HS-27A (cell line): ENCODE measurements around the gene SKAP2.

Source experiments
- DNase-seq: peaks from one replicate; pipeline ENCODE4 v3.0.0-alpha.2; 2012; ENCODE audit warnings: low read depth, missing footprints

The SKAP2 gene

GRCh38 chr7:26630941-26631580 lies 233.3 kb downstream of the SKAP2 start:
- DNase-seq = no peak

- no peak for DNase-seq
Observed at GRCh38 chr7:26630361-26630760, 234.0 kb downstream of the SKAP2 start.

GRCh38 chr7:26629696-26630095 lies 234.7 kb downstream of the SKAP2 start:
- DNase-seq = no peak

- DNase-seq = no peak
Observed at GRCh38 chr7:26627891-26628341, 236.5 kb downstream of the SKAP2 start.

- DNase-seq = no peak
Observed at GRCh38 chr7:26627221-26627620, 237.2 kb downstream of the SKAP2 start.

- DNase-seq = no peak
Observed at GRCh38 chr7:26626687-26627086, 237.7 kb downstream of the SKAP2 start.

- DNase-seq = no peak
Observed at GRCh38 chr7:26626156-26626555, 238.2 kb downstream of the SKAP2 start.

GRCh38 chr7:26625286-26625685 lies 239.1 kb downstream of the SKAP2 start:
- DNase-seq = no peak

GRCh38 chr7:26624839-26625238 lies 239.6 kb downstream of the SKAP2 start:
- no peak for DNase-seq

- DNase-seq = no peak
Observed at GRCh38 chr7:26624431-26624830, 240.0 kb downstream of the SKAP2 start.

GRCh38 chr7:26620352-26620751 lies 244.0 kb downstream of the SKAP2 start:
- no peak for DNase-seq

GRCh38 chr7:26619348-26619984 lies 244.9 kb downstream of the SKAP2 start:
- DNase-seq = no peak

- DNase-seq = no peak
Observed at GRCh38 chr7:26618898-26619297, 245.5 kb downstream of the SKAP2 start.

GRCh38 chr7:26618449-26618848 lies 245.9 kb downstream of the SKAP2 start:
- no peak for DNase-seq
